Neural progenitor cell (in vitro differentiated cells): ENCODE results near the gene TPTE2.
"Not testable (repeated sequence)": the region's sequence is repeated elsewhere in the genome, so short reads cannot be mapped to it uniquely, and the experiment has no call there.

ENCODE experiments used
- CTCF ChIP-seq: fragments of 200-600 bp; sonication (generic); IDR thresholded peaks from 2 replicates; pipeline ENCODE4 v1.5.1; 2017; ENCODE audit warnings: antibody characterized with exemption, mild to moderate bottlenecking
- EZH2 ChIP-seq: fragments of 200-600 bp; sonication (generic); IDR thresholded peaks from 2 replicates; pipeline ENCODE4 v1.6.1; 2017; ENCODE audit warnings: antibody characterized with exemption, mild to moderate bottlenecking, moderate library complexity
- EZH2phosphoT487 ChIP-seq: fragments of 200-600 bp; sonication (generic); IDR thresholded peaks from 2 replicates; pipeline ENCODE4 v1.6.1; 2017; ENCODE audit warnings: antibody characterized with exemption

- TF ChIP-seq CTCF, EZH2phosphoT487, EZH2: not testable (repeated sequence)
Observed at GRCh38 chr13:19559739-19560138, 1.6 kb downstream of the TPTE2 start.
